ENCODE results near the gene SHPK.
"Not testable (repeated sequence)": the region's sequence is repeated elsewhere in the genome, so short reads cannot be mapped to it uniquely, and the experiment has no call there.

The SHPK gene

DNA sequence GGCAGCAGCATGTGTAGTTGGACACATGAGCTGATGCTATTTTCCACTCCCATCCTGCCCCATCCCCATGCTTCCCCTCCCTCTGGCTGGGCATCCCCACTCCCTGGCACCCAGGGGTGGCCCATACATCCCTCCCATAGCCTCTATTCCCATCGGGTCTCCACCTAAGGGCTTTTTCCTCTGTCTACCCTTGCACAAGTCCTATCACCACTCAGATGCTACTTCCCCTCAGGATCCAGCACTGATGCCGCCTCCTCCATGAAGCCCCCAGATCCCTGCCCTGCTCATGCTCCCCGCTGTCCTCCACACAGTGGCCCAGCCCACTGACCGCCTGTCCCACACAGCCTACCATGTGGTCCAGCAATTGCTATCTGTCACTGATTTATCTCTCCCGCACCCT lies 42.7 kb downstream of the SHPK start:
- H3K36me3 Mint-ChIP-seq (ENCODE audit: low read depth): peaks cover 4% of the 10 kb centered on the region
- H3K4me3 Mint-ChIP-seq: no peak overlapping the region
- no peaks in the 10 kb centered on the region for H3K27me3 Mint-ChIP-seq
- H3K9me3 Mint-ChIP-seq: no peaks in the 10 kb centered on the region
- H3K27ac Mint-ChIP-seq: no peak overlapping the region
- no peaks in the 10 kb centered on the region for H3K4me1 Mint-ChIP-seq (ENCODE audit: low read depth)

DNA sequence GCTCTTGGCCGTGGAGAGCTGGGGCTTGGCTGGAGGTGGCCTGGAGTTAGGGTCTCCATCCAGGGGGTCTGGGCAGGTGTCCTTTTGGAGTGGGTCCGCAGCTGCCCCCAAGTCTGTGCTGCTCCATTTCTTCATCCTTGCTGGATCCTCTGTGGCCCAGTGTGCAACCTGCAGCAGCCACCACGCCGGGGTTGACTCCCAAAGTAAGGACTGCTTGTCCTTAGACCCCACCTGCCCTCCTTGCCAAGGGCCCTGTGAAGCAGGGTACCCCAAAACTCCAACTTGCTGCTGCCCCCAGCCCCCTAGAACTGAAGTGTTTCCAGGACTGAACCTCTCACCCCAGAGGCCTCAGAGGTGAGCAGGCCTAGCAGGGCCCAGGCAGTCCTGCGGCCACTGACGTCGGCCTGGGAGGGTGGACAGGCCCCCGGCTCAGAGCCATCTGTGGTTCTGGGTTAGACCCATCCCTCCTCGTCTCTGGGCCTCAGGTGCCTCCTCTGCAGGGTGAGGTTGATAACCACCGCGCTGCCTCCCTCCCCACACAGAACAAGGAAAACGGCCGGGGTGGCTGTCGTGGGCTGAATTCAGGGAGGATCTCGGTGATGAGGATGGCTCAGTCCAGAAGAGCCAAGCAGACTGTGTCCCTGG lies 43.7 kb downstream of the SHPK start:
- H3K36me3 Mint-ChIP-seq (ENCODE audit: low read depth): peaks cover 4% of the 10 kb centered on the region
- no peak overlapping the region for H3K4me3 Mint-ChIP-seq
- H3K27me3 Mint-ChIP-seq: no peaks in the 10 kb centered on the region
- H3K9me3 Mint-ChIP-seq: no peaks in the 10 kb centered on the region
- H3K27ac Mint-ChIP-seq: no peak overlapping the region
- no peaks in the 10 kb centered on the region for H3K4me1 Mint-ChIP-seq (ENCODE audit: low read depth)

DNA sequence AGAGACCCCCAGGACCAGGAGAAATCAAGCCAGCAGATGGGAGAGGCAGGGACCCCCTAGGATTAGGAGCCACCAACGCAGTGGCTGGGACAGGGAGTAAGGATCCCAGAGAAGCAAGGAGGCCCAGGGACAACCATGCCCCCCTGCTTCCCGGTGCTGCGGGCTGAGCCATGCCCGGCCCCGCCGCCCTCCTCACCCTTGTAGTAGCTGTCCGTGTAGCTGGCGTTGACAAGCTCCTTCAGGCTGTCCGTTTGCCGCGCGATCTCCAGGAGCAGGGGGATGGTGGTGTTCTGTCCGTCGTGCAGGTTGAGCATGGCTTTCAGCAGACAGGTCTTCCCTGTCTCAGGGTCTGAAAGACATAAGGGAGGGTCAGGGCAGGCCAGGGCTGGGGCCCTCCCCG lies 45.3 kb downstream of the SHPK start:
- no peaks in the 10 kb centered on the region for H3K9me3 Mint-ChIP-seq
- no peak overlapping the region for H3K4me3 Mint-ChIP-seq
- peaks cover 4% of the 10 kb centered on the region for H3K36me3 Mint-ChIP-seq (ENCODE audit: low read depth)
- H3K4me1 Mint-ChIP-seq (ENCODE audit: low read depth): no peaks in the 10 kb centered on the region
- H3K27me3 Mint-ChIP-seq: no peaks in the 10 kb centered on the region
- H3K27ac Mint-ChIP-seq: no peak overlapping the region

DNA sequence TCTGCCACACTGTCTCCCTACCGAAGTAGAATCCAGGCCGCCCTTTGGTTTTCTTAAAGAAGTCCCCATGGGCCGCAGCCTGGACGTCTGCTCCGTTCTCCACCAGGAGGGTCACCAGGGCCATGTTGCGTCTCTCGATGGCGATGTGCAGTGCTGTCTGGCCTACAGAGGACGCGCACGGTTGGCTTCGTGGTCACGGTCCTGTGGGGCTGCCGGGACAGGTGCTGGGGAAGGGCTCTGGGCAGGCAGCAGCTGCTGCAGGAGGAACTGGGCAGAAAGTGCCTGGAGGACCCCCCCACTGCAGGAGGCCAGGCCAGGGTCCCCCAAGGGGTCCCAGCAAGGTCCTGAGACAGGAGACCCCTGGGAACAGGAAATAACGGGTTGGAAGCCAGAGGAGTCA lies 45.8 kb downstream of the SHPK start:
- no peaks in the 10 kb centered on the region for H3K27me3 Mint-ChIP-seq
- no peak overlapping the region for H3K27ac Mint-ChIP-seq
- no peak overlapping the region for H3K4me3 Mint-ChIP-seq
- no peaks in the 10 kb centered on the region for H3K9me3 Mint-ChIP-seq
- no peaks in the 10 kb centered on the region for H3K4me1 Mint-ChIP-seq (ENCODE audit: low read depth)
- peaks cover 4% of the 10 kb centered on the region for H3K36me3 Mint-ChIP-seq (ENCODE audit: low read depth)

DNA sequence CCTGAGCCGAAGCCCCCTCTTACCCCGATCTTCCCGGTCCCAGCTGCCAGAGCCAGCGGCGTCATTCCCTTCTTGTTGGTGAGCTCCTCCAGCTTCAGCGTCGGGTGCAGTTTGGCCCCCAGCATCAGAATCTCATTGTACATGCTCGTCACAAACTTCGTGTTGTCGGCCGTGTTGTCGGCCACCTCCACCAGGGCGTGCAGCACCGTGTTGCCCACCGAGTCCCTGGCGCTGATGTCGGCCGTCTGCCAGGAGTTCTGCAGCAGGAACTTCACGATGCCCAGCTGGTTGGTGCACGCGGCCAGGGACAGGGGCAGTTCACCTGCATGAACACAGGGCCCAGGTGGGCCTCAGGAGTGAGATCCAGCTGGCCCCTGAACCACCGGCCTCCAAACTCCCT lies 46.3 kb downstream of the SHPK start:
- Mint-ChIP-seq H3K36me3 (ENCODE audit: low read depth) (peaks cover 4% of the 10 kb centered on the region), H3K4me1 (ENCODE audit: low read depth) (no peaks in the 10 kb centered on the region), H3K4me3 (no peak overlapping the region), H3K27me3 (no peaks in the 10 kb centered on the region), H3K27ac (no peak overlapping the region), H3K9me3 (no peaks in the 10 kb centered on the region)

DNA sequence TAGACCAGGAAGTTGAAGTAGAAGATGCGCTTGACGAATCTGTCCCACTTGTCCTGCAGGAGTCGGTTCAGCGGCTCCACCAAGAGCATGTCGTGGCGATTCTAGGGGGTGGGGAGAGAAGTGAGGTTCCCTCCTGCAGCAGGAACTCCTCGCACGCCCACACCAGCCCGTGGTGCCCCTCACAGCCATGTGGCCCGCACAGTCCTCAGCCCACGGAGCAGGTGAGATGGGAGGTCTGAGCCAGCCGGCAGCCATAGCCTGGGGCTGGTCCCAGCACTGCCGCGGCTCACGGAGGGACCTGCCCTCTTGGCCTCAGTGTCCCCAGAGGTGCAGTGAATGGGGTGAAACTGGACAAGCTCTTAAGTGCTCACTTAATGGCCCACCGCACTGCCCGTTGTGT lies 50.2 kb downstream of the SHPK start:
- Mint-ChIP-seq H3K9me3 (no peaks in the 10 kb centered on the region), H3K4me1 (ENCODE audit: low read depth) (no peaks in the 10 kb centered on the region), H3K4me3 (no peak overlapping the region), H3K36me3 (ENCODE audit: low read depth) (peaks cover 4% of the 10 kb centered on the region), H3K27me3 (no peaks in the 10 kb centered on the region), H3K27ac (no peak overlapping the region)

DNA sequence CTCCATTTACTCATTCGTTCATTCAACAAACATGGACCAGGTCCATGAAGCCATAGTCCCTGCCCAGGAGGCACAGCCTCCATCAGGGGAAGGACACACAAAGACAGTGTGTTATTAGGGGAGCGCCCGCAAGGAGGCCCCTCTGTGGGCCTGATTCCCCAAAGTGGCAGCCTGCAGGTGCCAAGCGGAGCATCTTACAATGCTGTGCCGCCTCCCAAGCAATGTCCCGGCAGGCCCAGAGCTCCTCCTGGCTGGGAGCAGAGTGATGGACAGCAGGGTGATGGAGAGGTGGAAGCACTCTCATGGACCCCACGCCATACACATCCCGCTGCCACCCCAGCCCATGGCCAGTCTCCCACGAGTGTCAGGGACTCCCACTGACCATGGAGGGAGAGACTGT lies 52.6 kb downstream of the SHPK start:
- Mint-ChIP-seq H3K36me3 (ENCODE audit: low read depth) (peaks cover 4% of the 10 kb centered on the region), H3K27ac (no peak overlapping the region), H3K4me1 (ENCODE audit: low read depth) (no peaks in the 10 kb centered on the region), H3K9me3 (no peaks in the 10 kb centered on the region), H3K4me3 (no peak overlapping the region), H3K27me3 (no peaks in the 10 kb centered on the region)

DNA sequence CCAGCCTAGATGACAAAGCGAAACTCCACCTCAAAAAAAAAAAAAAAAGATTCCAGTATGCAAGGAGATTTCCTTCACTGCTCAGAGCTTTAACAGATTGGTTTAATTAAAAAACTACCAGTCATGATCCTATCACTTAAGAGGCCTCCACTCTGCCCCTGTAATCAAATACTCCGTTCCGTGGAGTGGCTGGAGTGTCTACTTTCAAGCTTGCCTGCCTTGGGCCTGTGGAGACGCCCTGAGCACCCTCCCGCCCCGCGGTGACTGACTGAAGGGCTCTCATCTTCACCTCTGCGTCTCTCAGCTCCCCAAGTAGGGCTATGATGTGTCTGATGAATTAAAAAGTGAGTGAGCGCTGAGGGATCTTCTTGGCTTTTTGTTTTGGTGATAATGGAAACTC lies 53.1 kb downstream of the SHPK start:
- no peak overlapping the region for H3K4me3 Mint-ChIP-seq
- H3K27me3 Mint-ChIP-seq: no peaks in the 10 kb centered on the region
- no peaks in the 10 kb centered on the region for H3K9me3 Mint-ChIP-seq
- H3K27ac Mint-ChIP-seq: no peak overlapping the region
- no peaks in the 10 kb centered on the region for H3K4me1 Mint-ChIP-seq (ENCODE audit: low read depth)
- H3K36me3 Mint-ChIP-seq (ENCODE audit: low read depth): peaks cover 4% of the 10 kb centered on the region

DNA sequence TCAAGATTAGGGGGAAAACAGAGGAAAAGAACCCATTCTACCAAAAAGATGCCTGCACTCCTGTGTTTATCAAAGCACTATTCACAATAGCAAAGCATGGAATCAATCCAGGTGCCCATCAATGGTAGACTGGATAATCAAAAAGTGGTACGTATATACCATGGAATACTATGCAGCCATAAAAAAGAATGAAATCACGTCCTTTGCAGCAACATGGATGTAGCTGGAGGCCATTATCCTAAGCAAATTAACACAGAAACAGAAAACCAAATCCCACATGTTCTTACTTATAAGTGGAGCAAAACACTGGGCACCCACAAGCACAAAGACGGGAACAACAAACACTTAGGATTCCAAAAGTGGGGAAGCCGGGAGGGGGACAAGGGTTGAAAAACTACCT lies 57.4 kb downstream of the SHPK start:
- H3K36me3 Mint-ChIP-seq (ENCODE audit: low read depth); H3K27ac Mint-ChIP-seq; H3K27me3 Mint-ChIP-seq; H3K4me3 Mint-ChIP-seq; H3K9me3 Mint-ChIP-seq; H3K4me1 Mint-ChIP-seq (ENCODE audit: low read depth): not testable (repeated sequence)

DNA sequence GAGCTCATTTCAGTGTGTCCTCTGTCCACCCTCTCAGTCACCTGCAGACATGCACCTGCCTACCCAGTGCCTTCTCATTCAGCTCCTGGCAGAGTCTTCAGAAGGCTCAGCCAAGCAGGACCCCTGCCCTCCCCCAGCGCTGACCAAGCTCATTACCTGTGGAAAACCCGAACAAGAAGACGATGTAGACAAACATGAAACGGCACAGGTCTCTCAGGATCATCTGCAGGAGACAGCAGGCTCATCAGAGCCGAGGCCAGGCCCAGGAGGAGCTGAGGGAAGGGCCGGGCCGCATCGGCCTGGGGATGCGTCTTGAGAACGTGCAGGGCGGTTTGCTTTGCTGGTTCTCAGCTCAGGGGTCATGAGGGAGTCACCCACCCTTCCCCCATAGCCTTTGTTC lies 59.1 kb downstream of the SHPK start:
- Mint-ChIP-seq H3K9me3 (no peaks in the 10 kb centered on the region), H3K36me3 (ENCODE audit: low read depth) (peaks cover 4% of the 10 kb centered on the region), H3K27ac (no peak overlapping the region), H3K4me3 (no peak overlapping the region), H3K27me3 (no peaks in the 10 kb centered on the region), H3K4me1 (ENCODE audit: low read depth) (no peaks in the 10 kb centered on the region)

DNA sequence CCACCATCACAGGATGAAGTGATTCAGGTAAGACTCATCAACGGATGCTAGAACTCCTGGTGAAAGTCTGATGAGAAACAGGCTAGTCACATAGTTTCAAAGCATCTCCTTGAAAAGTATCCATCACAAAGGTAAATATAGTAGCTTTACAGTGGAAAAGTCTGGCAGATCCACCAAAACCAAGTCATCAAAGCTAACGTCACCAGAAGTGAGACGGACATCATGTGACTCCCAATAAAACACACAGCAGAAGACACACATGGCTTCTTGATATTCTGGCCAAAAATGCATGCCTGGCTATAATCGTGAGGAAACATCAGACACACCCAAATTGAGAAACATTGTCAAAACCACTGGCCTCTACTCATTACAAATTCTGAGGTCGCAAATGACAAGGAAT lies 60.5 kb downstream of the SHPK start:
- Mint-ChIP-seq H3K4me1 (ENCODE audit: low read depth) (no peaks in the 10 kb centered on the region), H3K36me3 (ENCODE audit: low read depth) (peaks cover 4% of the 10 kb centered on the region), H3K27me3 (no peaks in the 10 kb centered on the region), H3K4me3 (no peak overlapping the region), H3K9me3 (no peaks in the 10 kb centered on the region), H3K27ac (no peak overlapping the region)

DNA sequence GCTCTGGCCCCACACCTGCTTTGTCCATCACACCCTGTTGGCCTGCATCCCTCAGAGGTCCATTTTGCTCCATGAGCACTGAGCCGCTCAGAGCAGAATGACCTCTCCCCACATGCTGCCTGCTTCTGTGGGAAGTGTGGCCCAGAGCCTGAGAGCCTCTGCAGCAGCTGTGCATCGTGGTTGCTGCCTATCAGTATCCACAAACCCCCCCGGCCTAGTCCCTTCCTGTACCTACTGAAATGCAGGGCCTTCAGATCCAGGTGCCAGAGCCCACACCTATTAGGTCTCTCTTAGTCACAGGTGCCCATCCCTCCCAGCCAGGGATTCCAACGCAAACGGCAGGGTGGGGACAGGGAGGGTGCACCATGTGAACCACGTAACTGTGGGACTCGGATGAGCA lies 61.8 kb downstream of the SHPK start:
- no peak overlapping the region for H3K4me3 Mint-ChIP-seq
- H3K36me3 Mint-ChIP-seq (ENCODE audit: low read depth): no peaks in the 10 kb centered on the region
- no peaks in the 10 kb centered on the region for H3K4me1 Mint-ChIP-seq (ENCODE audit: low read depth)
- no peak overlapping the region for H3K27ac Mint-ChIP-seq
- no peaks in the 10 kb centered on the region for H3K27me3 Mint-ChIP-seq
- H3K9me3 Mint-ChIP-seq: no peaks in the 10 kb centered on the region

DNA sequence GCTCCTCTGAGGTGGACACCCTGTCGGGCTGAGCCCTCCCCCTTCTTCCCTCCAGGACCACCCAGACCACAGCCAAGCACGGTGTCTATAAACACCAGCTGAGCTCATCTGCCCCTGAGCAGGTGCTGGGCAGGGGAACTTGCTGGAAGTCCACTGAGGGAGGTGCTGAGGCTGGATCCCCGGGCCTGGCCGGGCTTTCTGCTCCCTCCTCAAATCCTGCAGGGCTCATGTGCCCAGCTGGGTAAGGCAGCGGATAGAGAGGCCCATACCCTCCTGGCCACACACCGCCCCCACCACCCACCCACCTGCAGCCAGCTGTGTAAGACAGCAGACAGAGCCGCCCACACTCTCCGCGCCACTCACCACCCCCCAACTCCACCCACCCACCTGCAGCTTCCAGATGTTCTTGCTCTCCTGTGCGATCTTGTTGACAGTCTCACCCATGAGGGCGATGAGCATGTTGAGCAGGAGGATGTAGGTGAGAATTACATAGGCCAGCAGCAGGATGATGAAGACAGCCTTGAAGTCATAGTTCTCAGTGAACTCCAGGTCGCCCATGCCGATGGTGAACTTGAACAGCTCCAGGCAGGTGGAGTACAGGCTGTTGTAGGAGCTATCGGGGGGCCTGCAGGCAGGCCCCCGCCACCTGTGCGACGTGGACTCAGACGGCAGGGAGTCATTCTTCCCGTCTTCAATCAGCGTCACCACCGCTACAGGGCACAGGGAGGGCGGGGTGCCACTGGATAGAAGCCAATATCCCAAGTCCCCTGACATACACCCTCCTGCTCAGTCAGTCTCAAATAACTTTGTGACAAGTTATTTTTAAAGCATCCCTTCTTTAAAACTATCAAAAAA lies 62.6 kb downstream of the SHPK start:
- H3K4me3 Mint-ChIP-seq: no peak overlapping the region
- no peaks in the 10 kb centered on the region for H3K27me3 Mint-ChIP-seq
- no peaks in the 10 kb centered on the region for H3K9me3 Mint-ChIP-seq
- no peak overlapping the region for H3K27ac Mint-ChIP-seq
- H3K4me1 Mint-ChIP-seq (ENCODE audit: low read depth): no peaks in the 10 kb centered on the region
- no peaks in the 10 kb centered on the region for H3K36me3 Mint-ChIP-seq (ENCODE audit: low read depth)

DNA sequence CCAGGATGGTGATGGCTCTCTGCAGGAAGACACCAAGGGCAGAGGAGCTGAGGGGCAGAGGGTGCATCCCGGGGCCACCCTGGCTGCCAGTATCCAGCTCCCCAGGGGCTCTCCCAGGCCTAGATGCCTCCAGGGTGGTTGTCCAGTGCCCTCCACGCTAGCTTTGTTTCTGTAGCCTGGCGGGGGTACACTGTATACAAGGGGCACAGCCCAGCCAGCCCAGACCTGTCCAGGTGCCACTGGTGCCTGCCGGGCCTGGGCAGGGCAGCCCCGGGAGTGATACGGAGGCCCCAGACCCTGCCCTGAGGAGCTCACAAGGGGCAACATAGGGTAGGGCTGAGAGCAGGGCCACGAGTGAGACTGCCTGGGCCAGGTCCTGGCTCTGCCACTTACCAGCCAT lies 63.8 kb downstream of the SHPK start:
- Mint-ChIP-seq H3K4me3 (no peak overlapping the region), H3K27me3 (no peaks in the 10 kb centered on the region), H3K9me3 (no peaks in the 10 kb centered on the region), H3K36me3 (ENCODE audit: low read depth) (peaks cover 3% of the 10 kb centered on the region), H3K4me1 (ENCODE audit: low read depth) (no peaks in the 10 kb centered on the region), H3K27ac (no peak overlapping the region)

DNA sequence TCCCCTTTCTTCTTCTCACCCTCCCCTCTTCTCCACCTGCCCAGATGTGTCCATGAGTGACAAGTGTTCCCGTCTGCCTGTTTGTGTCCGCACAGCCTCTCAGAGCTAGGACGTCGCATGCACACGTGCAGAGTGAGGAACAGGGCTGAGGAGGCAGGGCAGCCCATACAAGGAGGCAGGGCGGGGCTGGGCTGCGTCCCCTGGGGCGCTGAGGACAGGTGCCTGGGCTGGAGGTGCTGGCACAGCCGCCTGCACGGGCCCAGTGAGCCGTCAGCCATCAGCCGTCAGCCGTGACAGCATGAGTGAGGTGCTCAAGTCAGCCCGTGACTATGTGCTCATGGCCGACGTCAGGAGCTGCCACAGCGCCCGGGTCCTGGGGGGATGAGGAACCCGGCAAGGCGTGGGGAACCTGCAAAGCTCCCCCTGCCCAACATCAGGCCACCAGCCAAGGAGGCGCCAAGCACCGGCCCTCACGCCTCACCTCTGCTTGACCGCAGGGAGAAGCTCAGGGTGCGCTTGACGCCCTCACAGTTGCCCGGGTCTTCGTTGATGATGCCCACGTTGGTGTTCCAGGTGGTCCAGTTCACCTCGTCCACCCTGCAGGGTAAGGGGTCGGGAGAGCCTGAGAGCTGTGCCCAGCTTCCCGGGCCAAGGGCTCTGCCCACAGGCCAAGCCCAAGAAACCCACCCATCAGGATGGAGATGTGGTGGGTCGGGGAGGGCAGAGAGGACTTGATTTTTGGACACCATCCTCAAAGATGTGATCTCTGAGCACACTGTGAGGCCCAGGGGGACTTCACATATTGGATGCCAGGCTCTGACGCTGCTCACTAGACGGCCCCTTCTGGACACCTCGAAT lies 64.8 kb downstream of the SHPK start:
- Mint-ChIP-seq H3K27me3 (no peaks in the 10 kb centered on the region), H3K36me3 (ENCODE audit: low read depth) (peaks cover 3% of the 10 kb centered on the region), H3K4me3 (no peak overlapping the region), H3K4me1 (ENCODE audit: low read depth) (no peaks in the 10 kb centered on the region), H3K9me3 (no peaks in the 10 kb centered on the region), H3K27ac (no peak overlapping the region)

Measured in stimulated activated naive CD8-positive, alpha-beta T cell treated with anti-CD3 and anti-CD28 coated beads, Interleukin-15, Interleukin-2, amounts not matched to agents 100 ng/mL and 50 ng/mL, for 24 hours (primary cell).